GM19328 (cell line): ENCODE measurements around the gene TSTD1.
"Not testable (repeated sequence)": the region's sequence is repeated elsewhere in the genome, so short reads cannot be mapped to it uniquely, and the experiment has no call there.

Source experiments
- ATAC-seq: cut with Tn5 transposase; IDR thresholded peaks from one replicate; pipeline ENCODE4 v1.9.1; 2021; ENCODE audit warnings: mild to moderate bottlenecking, moderate library complexity; ENCODE audit not compliant: unreplicated experiment

TSTD1 gene

GRCh38 chr1:161069241-161069640, 30.5 kb upstream of the TSTD1 start:
- ATAC-seq: no peak

DNA sequence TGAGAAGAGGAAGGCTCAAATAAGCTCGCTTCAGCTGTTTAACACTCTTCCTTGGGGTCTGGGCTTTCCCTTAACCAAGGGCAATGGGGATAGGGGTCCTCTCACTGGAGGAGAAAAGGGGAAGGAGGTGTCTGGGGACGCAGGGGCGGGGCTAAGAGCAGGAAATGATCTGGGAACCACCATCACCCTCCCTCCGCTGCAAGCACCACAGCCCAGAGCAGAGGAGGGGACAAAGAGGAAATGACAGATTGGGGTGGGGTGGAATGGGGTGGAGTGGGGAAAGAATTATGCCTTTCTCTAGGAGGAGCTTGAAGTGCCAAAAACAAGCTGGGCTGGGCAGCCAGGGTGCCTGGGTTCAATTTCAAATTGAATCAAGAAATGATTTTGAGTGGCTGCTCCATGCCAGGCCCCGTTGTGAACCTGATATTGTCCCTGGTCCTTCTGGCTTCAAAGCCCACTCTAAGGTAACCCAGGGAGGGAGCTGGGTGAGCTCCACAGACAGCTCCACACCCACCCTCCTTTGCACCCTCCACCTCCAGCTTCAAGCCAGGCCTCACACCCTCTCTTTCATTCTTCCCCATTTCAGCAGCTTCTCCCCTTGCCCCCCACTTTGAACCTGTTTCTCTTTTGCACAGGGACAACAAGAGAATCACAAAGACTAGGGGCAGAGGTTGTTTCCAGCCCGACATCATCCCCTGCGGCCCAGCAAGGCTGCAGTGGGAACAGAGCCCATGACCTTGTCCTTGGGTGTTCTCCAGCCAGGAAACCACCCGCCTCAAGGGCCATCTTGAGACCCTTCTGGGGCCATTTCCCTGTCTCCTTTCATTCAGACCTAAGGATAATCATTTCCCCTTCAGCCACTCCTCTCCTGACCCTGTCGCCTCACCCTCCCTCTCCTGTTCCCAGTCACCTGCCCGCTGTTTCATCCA, 29.8 kb upstream of the TSTD1 start:
- no peak for ATAC-seq

- ATAC-seq: no peak
Measured at GRCh38 chr1:161066694-161067093, 27.9 kb upstream of the TSTD1 start.

DNA sequence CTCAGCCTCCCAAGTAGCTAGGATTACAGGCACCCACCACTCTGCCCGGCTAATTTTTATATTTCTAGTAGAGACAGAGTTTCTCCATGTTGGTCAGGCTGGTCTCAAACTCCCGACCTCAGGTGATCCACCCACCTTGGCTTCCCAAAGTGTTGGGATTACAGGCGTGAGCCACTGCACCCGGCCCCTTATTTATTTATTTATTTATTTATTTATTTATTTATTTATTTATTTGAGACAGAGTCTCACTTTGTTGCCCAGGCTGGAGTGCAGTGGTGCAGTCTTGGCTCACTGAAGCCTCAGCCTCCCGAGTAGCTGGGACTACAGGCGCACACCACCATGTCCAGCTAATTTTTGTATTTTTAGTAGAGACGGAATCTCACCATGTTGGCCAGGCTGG, 26.9 kb upstream of the TSTD1 start:
- ATAC-seq: not testable (repeated sequence)

DNA sequence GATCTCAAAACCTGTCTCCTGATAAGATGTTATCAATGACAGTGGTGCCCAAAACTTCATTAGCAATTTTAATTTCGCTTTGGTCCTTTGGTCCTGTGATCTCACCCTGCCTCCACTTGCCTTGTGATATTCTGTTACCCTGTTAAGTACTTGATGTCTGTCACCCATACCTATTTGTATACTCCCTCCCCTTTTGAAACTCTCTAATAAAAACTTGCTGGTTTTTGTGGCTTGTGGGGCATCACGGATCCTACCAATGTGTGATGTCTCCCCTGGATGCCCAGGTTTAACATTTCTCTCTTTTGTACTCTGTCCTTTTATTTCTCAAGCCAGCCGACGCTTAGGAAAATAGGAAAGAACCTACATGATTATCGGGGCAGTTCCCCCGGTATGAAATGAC, 25.2 kb upstream of the TSTD1 start:
- ATAC-seq: not testable (repeated sequence)

GRCh38 chr1:161061419-161061818, 22.7 kb upstream of the TSTD1 start:
- ATAC-seq: no peak

- no peak for ATAC-seq
Measured at GRCh38 chr1:161059293-161059692, 20.5 kb upstream of the TSTD1 start.

DNA sequence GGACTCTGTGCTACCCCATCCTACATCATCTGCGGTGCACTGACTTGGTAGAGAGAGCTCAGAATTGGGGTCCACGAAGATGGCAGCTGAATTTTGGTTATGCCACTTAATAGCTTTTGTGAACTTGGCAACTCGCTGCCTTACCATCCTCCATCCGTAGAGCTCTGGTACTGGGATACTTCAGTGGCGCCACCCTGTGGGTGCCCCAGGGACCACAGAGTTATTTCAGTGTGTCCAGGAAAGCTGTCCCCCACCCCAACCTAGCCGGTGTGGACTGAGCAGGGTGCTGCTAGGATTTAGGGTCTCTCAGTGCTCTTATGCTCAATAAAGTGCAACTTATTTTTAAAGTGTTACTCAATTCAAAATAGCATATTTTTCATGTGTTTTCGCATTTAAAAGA, 16.0 kb upstream of the TSTD1 start:
- ATAC-seq: no peak

DNA sequence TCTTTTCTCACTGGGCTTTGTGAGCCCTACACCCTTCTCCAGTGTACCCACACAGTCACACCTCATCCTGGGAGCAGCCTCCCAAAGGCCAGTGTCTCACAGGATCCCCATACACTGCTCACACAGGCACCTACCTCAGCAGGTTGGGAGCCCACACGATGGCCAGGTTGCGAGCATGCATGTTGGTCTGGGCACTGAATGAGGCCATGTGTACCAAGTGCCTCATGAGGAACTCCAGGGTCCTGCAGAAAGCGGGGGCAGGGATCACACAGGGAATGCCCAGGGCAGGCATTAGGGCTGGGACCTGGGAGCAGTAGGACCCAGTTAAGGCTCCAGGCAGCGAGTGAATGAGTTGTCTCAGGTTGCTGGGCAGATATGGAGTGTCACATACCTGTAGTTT, 15.5 kb upstream of the TSTD1 start:
- ATAC-seq: no peak

GRCh38 chr1:161052899-161053298, 14.1 kb upstream of the TSTD1 start:
- no peak for ATAC-seq

GRCh38 chr1:161051219-161051618, 12.5 kb upstream of the TSTD1 start:
- ATAC-seq: no peak

GRCh38 chr1:161048949-161049722, 10.4 kb upstream of the TSTD1 start:
- ATAC-seq: no peak

GRCh38 chr1:161047436-161048420, 9.0 kb upstream of the TSTD1 start:
- no peak for ATAC-seq

GRCh38 chr1:161046605-161047228, 8.0 kb upstream of the TSTD1 start:
- peak; percentile 35 for ATAC-seq

DNA sequence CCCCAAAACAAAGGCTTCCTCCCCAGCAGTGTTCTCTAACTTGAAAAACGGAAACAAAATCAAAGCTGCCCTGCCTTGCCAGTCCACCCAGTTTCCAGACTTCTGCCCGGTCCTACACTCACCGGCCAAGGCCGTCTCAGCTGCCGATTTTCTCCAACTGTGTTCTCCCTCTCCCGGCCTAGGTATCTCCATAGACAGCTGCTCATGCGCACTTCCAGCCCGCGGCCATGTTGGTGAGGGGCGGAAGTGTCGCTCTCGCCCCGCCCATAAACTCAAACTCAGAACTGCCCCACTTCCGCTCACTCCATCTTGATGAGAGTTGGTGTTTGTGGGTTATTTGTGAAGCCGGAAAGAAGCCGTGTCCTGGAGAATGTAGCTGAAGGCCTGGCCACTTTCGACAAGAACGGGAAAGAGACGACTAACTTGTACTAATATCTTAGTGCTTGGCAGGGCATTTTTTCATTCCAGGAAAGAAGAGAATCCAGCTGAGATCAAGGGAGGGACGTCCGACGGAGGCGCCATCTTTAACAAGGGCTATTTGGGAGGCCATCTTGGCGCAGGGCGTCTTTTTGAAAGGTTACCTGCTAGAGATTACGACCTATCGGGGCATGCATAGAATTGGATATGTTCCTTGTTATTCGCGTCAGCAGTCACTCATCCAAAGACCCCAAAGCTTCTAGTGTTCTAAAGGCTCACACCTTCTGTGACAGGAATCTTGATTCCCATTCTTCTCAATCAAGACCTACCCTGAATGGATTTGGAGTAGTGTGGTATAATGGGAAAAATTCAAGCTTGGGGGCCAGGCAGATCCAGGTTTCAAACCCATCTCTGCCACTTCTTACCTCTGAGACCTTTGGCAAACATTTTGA, 7.2 kb upstream of the TSTD1 start, which contains the start of gene USF1:
USF1 (minus strand) TSS at position 242 of the 869 bp plus-strand sequence. CDS start 2,702 bp downstream, outside the sequence.
- peak; percentile 39 for ATAC-seq

DNA sequence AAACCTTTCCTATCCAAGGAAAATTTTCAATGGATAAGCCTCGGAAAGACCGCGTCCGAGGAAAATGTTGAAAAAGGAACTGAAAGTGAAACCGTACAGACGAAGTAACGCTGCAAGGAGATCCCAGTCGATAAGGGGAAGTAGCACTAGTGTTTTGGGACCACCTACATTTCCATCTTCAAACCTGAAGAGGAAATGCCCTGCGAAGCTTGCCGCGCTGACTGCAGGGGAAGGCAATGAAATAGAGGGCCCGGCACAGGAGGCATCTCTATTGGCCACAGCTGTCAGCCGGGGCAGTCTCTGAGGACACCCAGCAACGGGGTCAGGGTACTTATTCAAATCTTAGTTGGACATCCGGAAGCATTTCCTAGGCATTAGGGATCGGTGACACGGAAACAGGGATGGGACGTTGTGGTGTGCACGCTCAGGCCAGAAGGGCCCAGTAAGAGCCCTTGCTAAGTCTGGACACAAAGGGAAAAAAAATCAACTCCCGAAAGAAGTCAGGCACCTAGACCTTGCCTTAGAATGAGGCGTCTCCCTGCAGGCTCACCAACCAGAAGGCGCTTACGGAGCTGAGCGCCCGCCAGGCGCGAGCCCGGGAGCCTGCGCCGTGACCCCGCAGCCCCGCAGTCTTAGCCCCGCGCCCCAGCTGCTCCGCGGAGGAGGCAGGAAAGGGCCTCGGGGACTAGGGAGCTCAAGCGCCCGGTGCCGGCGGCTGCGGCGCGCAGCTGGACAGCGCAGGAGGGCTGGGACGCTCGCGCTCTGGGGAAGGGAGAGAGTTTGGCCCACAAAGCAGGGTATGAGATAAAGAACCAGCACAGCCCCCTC, 6.4 kb upstream of the TSTD1 start:
- peak; percentile 40 for ATAC-seq

DNA sequence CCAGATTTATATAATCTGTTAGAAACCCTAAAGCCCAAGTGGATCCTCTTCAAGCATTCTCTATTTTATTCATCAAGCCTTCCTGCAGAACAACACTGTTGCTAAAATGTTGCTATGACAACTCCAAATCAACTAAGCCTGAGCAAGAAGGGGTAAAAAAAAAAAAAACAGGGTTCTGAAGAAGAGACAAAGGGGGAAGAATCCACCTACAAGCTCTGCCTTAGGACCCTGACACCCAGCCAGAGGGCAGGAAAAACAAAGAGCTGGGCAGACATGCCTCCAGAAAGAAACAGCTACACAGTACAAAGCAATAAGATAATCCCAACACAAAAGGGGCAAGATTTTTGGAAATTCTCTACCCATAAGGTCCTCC, 5.8 kb upstream of the TSTD1 start:
- no peak for ATAC-seq

GRCh38 chr1:161039546-161039945, 782 bp upstream of the TSTD1 start:
- ATAC-seq: no peak
